ENCODE results near the gene TREH.

- TF ChIP-seq, protein P1, sequence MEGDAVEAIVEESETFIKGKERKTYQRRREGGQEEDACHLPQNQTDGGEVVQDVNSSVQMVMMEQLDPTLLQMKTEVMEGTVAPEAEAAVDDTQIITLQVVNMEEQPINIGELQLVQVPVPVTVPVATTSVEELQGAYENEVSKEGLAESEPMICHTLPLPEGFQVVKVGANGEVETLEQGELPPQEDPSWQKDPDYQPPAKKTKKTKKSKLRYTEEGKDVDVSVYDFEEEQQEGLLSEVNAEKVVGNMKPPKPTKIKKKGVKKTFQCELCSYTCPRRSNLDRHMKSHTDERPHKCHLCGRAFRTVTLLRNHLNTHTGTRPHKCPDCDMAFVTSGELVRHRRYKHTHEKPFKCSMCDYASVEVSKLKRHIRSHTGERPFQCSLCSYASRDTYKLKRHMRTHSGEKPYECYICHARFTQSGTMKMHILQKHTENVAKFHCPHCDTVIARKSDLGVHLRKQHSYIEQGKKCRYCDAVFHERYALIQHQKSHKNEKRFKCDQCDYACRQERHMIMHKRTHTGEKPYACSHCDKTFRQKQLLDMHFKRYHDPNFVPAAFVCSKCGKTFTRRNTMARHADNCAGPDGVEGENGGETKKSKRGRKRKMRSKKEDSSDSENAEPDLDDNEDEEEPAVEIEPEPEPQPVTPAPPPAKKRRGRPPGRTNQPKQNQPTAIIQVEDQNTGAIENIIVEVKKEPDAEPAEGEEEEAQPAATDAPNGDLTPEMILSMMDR (IDR thresholded peaks at IDR 0.05): no peak
- no peak for TF ChIP-seq POLR2A (IDR thresholded peaks at IDR 0.05)
Measured at GRCh38 chr11:118632577-118633318, 46.7 kb downstream of the TREH start.
